GM18526 (cell line): Measurements from ENCODE around the gene CUL7.
A peak's percentile ranks its signal among the peaks of the same experiment; 100 is the strongest.

Experiments
- POLR2A ChIP-seq: IDR thresholded peaks from 3 replicates; pipeline ENCODE4 v1.6.1; 2011; ENCODE audit not compliant: insufficient read length; ENCODE audit errors: extremely low read depth

Gene CUL7

GRCh38 chr6:43037706-43038105 lies 15.9 kb downstream of the CUL7 start:
- no peak for TF ChIP-seq POLR2A

GRCh38 chr6:43037197-43037596 lies 16.5 kb downstream of the CUL7 start:
- no peak for TF ChIP-seq POLR2A

- no peak for TF ChIP-seq POLR2A
Measured at GRCh38 chr6:43036712-43037111, 16.9 kb downstream of the CUL7 start.

GRCh38 chr6:43035495-43036194 lies 18.0 kb downstream of the CUL7 start:
- no peak for TF ChIP-seq POLR2A

GRCh38 chr6:43034190-43034525 lies 19.5 kb downstream of the CUL7 start:
- TF ChIP-seq POLR2A: no peak

DNA sequence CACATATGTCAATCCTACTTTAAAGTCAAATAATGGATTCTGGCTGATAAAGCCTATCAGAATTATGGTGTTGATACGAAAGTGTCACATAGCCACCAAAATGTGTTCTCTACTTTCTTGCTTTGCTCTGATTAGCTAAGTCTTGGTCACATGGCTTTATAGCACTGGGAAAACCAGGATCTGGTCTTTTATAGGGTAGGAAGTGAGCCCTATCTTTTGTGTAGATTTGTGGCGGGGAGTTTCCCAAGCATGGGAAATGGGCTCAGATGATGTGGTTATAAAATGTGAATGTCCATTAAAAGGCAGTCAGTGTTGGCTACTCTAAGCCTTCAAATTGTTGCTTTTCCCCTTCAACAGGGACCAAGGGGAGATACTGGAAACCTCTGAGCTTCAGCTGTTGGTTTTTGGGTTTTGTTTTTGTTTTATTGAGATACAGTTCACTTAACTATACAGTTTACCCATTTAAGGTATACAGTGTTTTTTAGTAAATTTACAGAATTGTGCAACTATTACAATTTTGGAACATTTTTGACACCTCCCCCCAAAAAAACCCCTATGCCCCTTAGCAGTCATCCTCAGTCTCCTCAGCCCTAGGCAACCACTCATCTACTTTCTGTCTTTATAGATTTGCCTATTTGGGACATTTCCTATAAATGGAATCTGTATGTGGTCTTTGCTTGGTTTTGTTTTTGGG lies 20.0 kb downstream of the CUL7 start:
- TF ChIP-seq POLR2A: no peak

DNA sequence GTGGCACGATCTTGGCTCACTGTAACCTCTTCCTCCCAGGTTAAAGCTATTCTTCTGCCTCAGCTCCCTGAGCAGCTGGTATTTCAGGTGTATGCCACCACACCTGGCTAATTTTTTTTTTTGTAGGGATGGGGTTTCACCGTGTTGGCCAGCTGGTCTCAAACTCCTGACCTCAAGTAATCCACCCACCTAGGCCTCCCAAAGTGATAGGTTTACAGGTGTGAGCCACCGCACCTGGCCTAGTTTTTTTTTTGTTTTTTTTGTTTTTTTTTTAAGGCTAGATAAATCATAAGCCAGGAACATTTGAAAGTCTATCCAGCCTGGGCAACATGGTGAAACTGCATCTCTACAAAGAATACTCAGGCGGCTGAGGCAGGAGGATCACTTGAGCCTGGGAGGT lies 21.3 kb downstream of the CUL7 start:
- TF ChIP-seq POLR2A: no peak

- TF ChIP-seq POLR2A: no peak
Measured at GRCh38 chr6:43029120-43029519, 24.5 kb downstream of the CUL7 start.

DNA sequence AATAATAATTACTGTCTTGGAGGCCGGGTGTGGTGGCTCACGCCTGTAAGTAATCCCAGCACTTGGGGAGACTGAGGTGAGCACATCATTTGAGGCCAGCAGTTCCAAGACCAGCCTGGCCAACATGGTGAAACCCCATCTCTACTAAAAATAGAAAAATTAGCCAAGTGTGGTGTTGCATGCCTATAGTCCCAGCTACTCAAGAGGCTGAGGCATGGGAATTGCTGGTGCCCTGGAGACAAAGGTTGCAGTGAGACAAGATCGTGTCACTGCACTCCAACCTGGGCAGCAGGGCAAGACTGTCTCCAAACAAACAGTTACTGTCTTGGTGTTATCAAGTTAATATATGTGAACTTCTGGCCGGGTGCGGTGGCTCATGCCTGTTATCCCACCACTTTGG lies 27.3 kb downstream of the CUL7 start:
- no peak for TF ChIP-seq POLR2A

- TF ChIP-seq POLR2A: no peak
Measured at GRCh38 chr6:43024436-43024835, 29.2 kb downstream of the CUL7 start.

DNA sequence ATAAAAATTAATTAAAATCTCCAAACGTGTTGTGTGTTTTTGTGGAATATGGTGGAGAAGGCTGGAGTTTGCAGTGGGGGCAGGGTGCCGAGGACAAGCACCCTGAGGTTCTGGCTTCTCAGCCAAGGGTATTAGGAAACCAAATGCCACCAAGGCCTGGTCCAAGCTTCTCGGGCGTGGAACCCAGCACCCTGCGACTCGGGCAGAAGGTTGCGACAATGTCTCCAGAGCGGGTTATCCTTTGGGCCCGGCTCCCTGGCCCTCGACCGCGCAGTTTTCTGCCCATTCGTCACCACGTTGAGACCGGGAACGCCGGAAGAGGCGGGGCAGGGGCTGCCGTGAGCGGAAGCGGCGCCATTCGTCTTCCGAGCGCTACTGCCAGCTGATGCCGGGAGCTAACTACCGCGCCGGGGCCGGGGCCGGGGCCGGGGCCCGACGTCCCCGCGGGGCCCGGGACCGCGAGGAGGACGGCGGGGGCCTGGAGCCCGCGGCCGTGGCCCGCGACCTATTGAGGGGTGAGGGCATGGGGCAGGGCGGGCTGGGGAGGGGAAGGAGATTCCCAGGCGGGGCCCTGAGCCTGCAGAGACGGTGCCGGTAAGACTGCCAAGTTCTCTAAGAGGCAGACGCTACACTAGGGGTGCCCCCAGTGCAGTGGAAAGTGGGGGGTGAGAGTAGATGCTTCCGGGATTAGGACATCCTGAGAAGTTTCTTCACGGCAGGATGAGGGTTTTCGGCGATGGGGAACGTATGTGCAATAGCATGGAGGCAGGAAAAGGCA lies 32.2 kb downstream of the CUL7 start, which contains the start of gene RRP36:
RRP36 (plus strand) TSS at position 354 of the 778 bp plus-strand sequence; CDS start at position 386, 32 bp downstream.
- peak; percentile 67 for TF ChIP-seq POLR2A

DNA sequence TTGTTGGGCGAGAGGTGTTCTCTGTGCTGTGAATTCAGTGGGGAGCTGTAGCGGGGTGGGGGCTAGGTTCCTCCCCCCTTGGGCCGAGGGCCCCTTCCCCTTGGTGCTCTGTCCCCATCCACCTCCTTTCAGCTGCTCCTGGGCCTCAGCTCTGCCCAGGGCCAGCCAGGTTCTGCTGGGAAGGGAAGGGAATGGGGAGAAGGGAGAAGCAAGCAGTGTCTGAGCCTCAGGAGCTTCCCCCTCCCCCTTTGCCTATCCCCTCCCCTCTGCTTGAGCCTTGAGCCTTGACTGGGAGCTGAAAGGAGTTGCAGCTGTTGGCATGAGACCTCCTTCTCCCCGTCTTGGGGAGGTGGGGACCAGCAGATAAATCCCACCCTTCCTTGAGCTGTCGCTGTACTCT lies 32.8 kb downstream of the CUL7 start:
- no peak for TF ChIP-seq POLR2A

- TF ChIP-seq POLR2A: no peak
Measured at GRCh38 chr6:43020052-43020705, 33.5 kb downstream of the CUL7 start.

DNA sequence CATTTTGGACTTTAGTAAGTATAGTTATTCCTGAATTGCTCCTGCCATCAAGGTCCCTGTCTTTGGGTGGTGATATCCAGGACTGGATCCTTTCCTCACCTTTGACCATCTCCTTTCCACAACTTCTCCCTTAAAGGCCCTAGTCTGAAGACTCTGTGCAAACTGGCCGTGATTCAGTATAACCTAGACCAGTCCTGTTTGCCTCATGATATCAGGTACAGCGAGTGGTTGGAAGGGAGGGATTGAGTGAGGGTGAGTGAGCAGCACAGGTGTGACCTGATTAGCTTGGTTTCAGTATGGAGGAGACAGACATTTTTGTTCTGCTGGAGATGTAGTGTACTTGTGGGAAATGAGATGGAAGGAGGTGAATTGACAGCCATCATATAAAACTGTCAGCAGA lies 34.5 kb downstream of the CUL7 start:
- TF ChIP-seq POLR2A: no peak

- no peak for TF ChIP-seq POLR2A
Measured at GRCh38 chr6:43016943-43017334, 36.7 kb downstream of the CUL7 start.
